Lung (tissue), 12 donors: ENCODE results near the gene MTRF1L. TPM values are rescaled to one million over a fixed set of nuclear protein-coding genes. Genes with fewer than 3 reads are reported as not detected.

Experiments
- ATAC-seq: fragments of 200-7000 bp; cut with Tn5 transposase; one replicate; pipeline ENCODE4 v1.9.1; 2020; ENCODE audit warnings: moderate number of reproducible peaks; ENCODE audit not compliant: insufficient read depth, low FRiP score
- DNase-seq, 3 donors: peaks; one replicate each; pipeline ENCODE4 v3.0.0-alpha.2; 2013 to 2017
- H3K27ac ChIP-seq, 2 donors: one replicate each; pipeline ENCODE4 v1.5.1; 2013; ENCODE audit warnings: mild to moderate bottlenecking in 2 of 2, moderate library complexity in 2 of 2, control low read depth in 1 of 2, inconsistent platforms in 1 of 2, low read depth in 1 of 2, low read length in 1 of 2
- H3K27me3 ChIP-seq, 3 donors: one replicate each; pipeline ENCODE4 v1.5.1; 2013; ENCODE audit warnings: low read length in 2 of 3; ENCODE audit not compliant: control insufficient read depth in 3 of 3, insufficient read depth in 3 of 3
- H3K36me3 ChIP-seq, 4 donors: one replicate each; pipeline ENCODE4 v1.5.1; 2013; ENCODE audit warnings: low read length in 4 of 4, mild to moderate bottlenecking in 1 of 4, moderate library complexity in 1 of 4; ENCODE audit not compliant: control insufficient read depth in 4 of 4, insufficient read depth in 4 of 4
- H3K4me1 ChIP-seq, 5 donors: one replicate each; pipeline ENCODE4 v1.5.1; 2013; ENCODE audit warnings: low read length in 5 of 5, mild to moderate bottlenecking in 2 of 5, moderate library complexity in 1 of 5; ENCODE audit not compliant: control insufficient read depth in 5 of 5, insufficient read depth in 5 of 5
- H3K4me3 ChIP-seq: one replicate; pipeline ENCODE4 v1.5.1; 2013; ENCODE audit warnings: mild to moderate bottlenecking, control low read depth, moderate library complexity
- H3K9ac ChIP-seq, 2 donors: one replicate each; pipeline ENCODE4 v1.5.1; 2013; ENCODE audit warnings: low read length in 2 of 2, control low read depth in 1 of 2; ENCODE audit not compliant: insufficient read depth in 1 of 2
- H3K9me3 ChIP-seq, 4 donors: one replicate each; pipeline ENCODE4 v1.5.1; 2013; ENCODE audit warnings: low read length in 3 of 4, mild to moderate bottlenecking in 1 of 4, moderate library complexity in 1 of 4; ENCODE audit not compliant: control insufficient read depth in 4 of 4, insufficient read depth in 3 of 4
- WGBS, 2 donors: extraction: QIAGEN DNeasy Blood & Tissue Kit; methylation state at CpG; one replicate each; pipeline ENCODE4 v1.1.7; 2013; 5-methylcytosine and 5-hydroxymethylcytosine counted together
- polyA plus RNA-seq, 2 donors: library from polyadenylated mRNA; stranded (reverse); fragments of 200-250 nt; gene quantifications; one replicate each; pipeline ENCODE4 v1.2.1, GENCODE V29; 2013
- total RNA-seq, 2 donors: library from RNA; depleted of rRNA in 1 of 2; stranded (reverse); fragments of >200 nt in 1 of 2; gene quantifications; one replicate each; pipeline ENCODE4 v1.2.1, GENCODE V29; 2014 to 2021
- TF ChIP-seq, protein P1 (sequence below): IDR thresholded peaks from 2 replicates; pipeline ENCODE4 v1.5.1; 2012; ENCODE audit warnings: mild to moderate bottlenecking; ENCODE audit errors: control extremely low read depth, extremely low read depth
- donor health status: control.
- donor health status: control.
- donor health status: Bipolar disorder and iron deficiency.
- donor health status: healthy.
- donor health status: DM: yes; HTN: yes; CAD: no.

The MTRF1L gene
- total and polyA plus RNA-seq, 4 donors: 9.4 to 16.3 (median 12.4) TPM

DNA sequence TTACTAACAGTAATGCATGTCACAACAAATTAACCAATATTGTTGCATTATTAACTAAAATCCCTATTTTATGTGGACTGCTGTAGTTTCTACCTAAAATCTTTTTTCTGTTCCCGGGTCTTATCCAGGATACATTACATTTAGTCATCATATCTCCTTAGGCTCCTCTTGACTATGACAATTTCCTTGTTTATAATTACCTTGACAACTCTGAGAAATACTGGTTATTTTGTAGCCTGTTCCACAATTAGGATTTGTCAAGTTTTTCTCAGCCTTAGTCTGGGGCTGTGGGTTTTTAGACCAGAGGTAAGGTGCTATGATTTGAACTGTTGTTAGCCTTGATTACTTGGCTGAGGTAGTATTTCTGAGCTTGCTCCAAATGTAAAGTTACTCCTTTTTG lies 23.4 kb downstream of the MTRF1L start:
- peaks cover 3 to 12% (median 7%) of the 10 kb centered on the region in 4 donors for H3K36me3 ChIP-seq
- DNase-seq: no peak
- no peak overlapping the region for H3K27ac ChIP-seq
- H3K4me1 ChIP-seq: peaks cover 8 to 20% (median 11%) of the 10 kb centered on the region in 5 donors
- no peak for ATAC-seq
- H3K4me3 ChIP-seq: no peak overlapping the region
- H3K9me3 ChIP-seq: no peaks in the 10 kb centered on the region
- TF ChIP-seq, protein P1, sequence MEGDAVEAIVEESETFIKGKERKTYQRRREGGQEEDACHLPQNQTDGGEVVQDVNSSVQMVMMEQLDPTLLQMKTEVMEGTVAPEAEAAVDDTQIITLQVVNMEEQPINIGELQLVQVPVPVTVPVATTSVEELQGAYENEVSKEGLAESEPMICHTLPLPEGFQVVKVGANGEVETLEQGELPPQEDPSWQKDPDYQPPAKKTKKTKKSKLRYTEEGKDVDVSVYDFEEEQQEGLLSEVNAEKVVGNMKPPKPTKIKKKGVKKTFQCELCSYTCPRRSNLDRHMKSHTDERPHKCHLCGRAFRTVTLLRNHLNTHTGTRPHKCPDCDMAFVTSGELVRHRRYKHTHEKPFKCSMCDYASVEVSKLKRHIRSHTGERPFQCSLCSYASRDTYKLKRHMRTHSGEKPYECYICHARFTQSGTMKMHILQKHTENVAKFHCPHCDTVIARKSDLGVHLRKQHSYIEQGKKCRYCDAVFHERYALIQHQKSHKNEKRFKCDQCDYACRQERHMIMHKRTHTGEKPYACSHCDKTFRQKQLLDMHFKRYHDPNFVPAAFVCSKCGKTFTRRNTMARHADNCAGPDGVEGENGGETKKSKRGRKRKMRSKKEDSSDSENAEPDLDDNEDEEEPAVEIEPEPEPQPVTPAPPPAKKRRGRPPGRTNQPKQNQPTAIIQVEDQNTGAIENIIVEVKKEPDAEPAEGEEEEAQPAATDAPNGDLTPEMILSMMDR: no peak
- WGBS, 2 donors: 69 to 78% methylated on average over 1 of the region's 1 CpG
- H3K27me3 ChIP-seq: no peaks in the 10 kb centered on the region
- H3K9ac ChIP-seq: no peak overlapping the region

DNA sequence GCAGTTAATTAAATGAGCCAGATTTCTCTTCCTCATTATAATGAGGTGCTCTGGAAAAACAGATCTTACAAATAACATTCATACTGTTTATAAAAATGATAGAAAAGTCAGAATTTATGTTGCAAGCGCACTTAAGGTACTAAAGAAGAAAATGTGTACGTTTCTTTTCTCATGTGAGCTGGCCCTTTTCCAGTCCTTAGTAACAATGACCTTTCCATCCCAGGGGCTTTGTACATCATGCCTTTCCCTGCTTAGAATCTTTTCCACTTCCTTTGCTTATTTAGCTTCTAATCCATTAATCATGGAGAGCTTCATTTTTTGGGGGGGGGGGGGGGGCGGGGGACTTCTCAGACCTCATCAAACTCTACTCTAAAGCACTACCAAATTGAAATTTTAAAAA lies 24.5 kb downstream of the MTRF1L start:
- peaks cover 8 to 20% (median 11%) of the 10 kb centered on the region in 5 donors for H3K4me1 ChIP-seq
- H3K27me3 ChIP-seq: no peaks in the 10 kb centered on the region
- no peak overlapping the region for H3K4me3 ChIP-seq
- peaks cover 3 to 17% (median 10%) of the 10 kb centered on the region in 4 donors for H3K36me3 ChIP-seq
- no peak overlapping the region for H3K27ac ChIP-seq
- no peak overlapping the region for H3K9ac ChIP-seq
- WGBS, 2 donors: 59 to 74% methylated on average over 3 of the region's 3 CpGs
- DNase-seq (no peak), ATAC-seq (no peak)
- no peaks in the 10 kb centered on the region for H3K9me3 ChIP-seq
- TF ChIP-seq, protein P1: no peak

DNA sequence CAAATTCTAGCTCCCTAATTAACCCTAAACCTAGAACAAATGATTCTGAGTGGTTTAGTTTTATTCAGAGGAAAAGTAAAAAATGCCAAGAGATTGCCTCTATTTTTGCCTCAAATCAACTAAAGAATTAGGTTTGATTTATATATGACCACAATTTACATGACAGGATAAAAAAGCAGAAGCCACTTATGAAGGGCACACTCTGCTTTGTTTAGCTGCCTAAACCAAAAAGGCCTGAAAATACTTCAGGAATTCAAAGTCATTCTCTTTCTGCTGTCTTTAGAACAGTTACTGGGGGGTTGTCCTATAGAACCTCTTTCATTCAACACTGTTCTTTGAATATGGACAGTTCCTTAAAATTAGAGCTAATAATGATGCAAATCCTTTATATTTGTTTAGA lies 25.0 kb downstream of the MTRF1L start:
- Histone ChIP-seq H3K4me1 (peaks cover 5 to 20% (median 9%) of the 10 kb centered on the region in 5 donors), H3K9ac (no peak overlapping the region), H3K27me3 (no peaks in the 10 kb centered on the region), H3K27ac (no peak overlapping the region), H3K4me3 (no peak overlapping the region), H3K9me3 (no peaks in the 10 kb centered on the region), H3K36me3 (peaks cover 3 to 22% (median 12%) of the 10 kb centered on the region in 4 donors)
- DNase-seq: no peak
- TF ChIP-seq, protein P1: no peak
- ATAC-seq: no peak

DNA sequence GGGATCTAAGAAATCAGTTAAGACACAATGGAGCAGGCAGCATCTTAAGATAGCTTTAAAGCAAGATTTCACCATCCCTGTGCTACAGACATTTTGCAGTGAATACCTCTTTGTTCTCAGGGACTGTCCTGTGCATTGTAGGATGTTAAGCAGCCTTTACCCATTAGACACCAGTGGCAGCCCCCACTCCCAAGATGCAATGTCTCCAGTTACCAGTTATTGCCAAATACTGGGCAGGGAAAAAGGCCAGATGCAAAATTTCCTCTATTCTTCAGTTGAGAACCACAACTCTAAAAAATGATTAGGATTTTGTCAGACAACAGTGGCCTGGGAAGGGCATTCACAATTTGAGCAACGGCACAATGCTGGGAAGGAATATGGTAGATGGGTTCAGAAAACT lies 25.8 kb downstream of the MTRF1L start:
- 28 to 77% methylated on average over 1 of the region's 1 CpG for WGBS, 2 donors

More for the DNA sequence above, 25.8 kb downstream of the MTRF1L start:
- DNase-seq (no peak), ATAC-seq (no peak)
- Histone ChIP-seq H3K36me3 (peaks cover 3 to 28% (median 14%) of the 10 kb centered on the region in 4 donors), H3K4me3 (no peak overlapping the region), H3K4me1 (peaks cover 0 to 17% (median 9%) of the 10 kb centered on the region in 5 donors), H3K27me3 (no peaks in the 10 kb centered on the region), H3K9me3 (no peaks in the 10 kb centered on the region), H3K27ac (no peak overlapping the region), H3K9ac (no peak overlapping the region)
- TF ChIP-seq, protein P1: no peak
